ENCODE data around the gene TBC1D14.

DNA sequence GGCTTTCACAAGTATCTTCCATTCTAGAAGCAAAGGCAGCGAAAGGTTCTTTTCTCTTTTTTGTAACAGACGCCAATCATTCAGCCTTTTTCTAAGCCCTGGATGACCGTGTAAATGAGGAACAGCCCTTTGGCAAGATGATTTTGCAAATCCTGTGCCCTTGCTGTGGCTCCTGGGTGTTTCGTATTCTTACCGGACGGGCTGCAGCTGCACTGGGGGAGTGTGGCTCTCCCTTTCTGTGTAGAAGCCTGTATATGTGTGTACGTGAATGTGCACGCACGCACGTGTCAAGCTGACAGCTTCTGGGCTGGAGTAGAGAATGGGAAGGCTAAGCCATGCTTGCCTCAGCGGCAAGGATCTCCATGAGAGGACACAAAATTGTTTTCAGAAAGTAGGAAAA, 150.0 kb downstream of the TBC1D14 start:
- no peak for TF ChIP-seq POLR2A (IDR thresholded peaks at IDR 0.05)
- TF ChIP-seq CTCF (IDR thresholded peaks at IDR 0.05), result no peak

Data from testis (tissue), 2 donors.